Gastrocnemius medialis (tissue), 4 donors: ENCODE results near the gene SYT7.

ENCODE experiments used
- CTCF ChIP-seq, 5 experiments: fragments of 450-650 bp in 3 of 5; fragments of 200-600 bp in 2 of 5; sonication (generic) in 2 of 5; IDR thresholded peaks in 4 of 5; conservative IDR thresholded peaks in 1 of 5; 1 replicate in 4 of 5; 2 replicates in 1 of 5; pipeline ENCODE4 v1.5.1; 2016 to 2019; ENCODE audit warnings: antibody characterized with exemption in 5 of 5, mild to moderate bottlenecking in 3 of 5, moderate library complexity in 3 of 5
- POLR2A ChIP-seq, 2 donors: fragments of 450-650 bp; IDR thresholded peaks; one replicate each; pipeline ENCODE4 v1.6.1; 2017; ENCODE audit warnings: antibody characterized with exemption in 2 of 2, mild to moderate bottlenecking in 2 of 2, moderate library complexity in 2 of 2

DNA sequence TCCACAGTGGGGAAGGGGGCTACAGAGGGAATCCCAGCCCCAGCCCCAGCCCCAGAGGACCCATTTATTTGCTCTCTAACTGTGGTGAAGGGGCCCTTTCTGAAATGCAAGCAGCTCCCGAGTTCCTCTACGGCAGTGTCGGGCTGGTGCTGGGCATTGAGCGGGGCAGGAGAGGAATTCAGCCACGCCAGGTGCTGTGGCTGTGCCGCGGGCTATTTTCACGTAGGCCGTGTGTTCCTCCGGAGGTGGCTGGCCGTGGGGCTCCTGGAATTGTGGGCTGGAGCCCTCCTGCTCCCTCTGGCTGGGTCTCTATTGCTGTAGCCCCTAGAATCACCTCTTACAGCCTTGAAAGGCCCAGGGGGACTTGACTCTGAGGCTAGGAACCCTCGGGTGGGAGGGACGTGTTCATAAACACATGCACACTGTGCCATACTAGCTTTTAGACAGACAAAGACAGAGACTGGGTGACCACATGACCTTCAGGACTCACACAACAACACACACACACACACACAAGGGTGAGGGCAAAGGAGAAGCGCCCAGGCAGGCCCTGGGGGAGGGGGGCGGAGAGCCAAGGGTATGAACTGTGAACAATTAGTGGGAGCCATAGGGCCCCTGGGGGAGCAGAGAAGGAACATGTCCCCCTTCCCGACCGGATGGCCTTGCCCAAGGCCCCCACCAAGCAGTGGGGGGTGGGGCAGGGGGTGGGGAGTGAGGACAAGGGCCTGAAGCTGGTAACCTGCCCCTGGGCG, 48.4 kb upstream of the SYT7 start:
- TF ChIP-seq CTCF (IDR thresholded peaks at IDR 0.05 in 4 of 5, conservative IDR thresholded peaks at IDR 0.05 in 1 of 5) (no peak), POLR2A (IDR thresholded peaks at IDR 0.05) (no peak)
